ENCODE data around the gene NEURL4. TPM values are rescaled to one million over a fixed set of nuclear protein-coding genes. Genes with fewer than 3 reads are reported as not detected.

The NEURL4 gene
- total and polyA plus RNA-seq, 2 experiments from 2014 or later, result 6.3 to 42.3 TPM

DNA sequence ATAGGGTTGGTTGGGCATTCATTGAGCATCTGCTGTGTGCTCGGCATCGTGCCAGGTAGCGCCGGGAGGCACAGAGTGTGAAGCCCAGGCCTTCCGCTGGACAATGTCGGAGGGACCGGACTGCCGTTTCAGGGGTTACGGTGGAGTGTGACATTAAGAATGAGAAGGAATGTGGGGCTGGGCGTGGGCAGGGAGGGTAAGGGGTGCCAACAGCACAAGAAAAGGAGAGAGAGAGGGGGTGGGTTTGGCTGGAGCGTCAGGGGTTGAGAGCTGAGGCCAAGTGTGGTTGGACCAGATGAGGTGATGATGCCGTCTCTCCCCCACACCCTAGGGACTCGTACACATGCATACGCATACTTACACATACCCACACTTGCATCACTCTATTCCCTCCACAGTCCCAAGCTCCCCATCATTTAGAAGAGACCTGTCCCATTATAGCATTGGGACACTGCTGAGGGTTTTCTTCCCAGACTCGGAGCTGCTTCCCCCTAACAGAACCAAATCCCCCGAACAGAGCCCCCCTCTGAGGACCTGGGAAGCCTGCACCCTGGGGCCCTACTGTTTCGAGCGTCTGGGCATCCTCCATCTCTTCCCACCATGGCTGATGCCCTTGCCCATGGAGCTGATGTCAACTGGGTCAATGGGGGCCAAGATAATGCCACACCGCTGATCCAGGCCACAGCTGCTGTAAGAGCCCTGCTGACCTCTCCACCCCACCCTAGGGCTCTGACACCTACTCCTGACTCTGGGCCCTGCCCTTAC lies 19.5 kb upstream of the NEURL4 start:
- DNase-seq (ENCODE audit: low spot score) (no peak), ATAC-seq (no peak)
- no peaks in the 10 kb centered on the region for H3K27me3 ChIP-seq (ENCODE audit: insufficient read depth)
- H3K4me1 ChIP-seq (ENCODE audit: insufficient read depth), result peaks cover 15% of the 10 kb centered on the region
- TF ChIP-seq CREB1 (CRISPR knock-in tag; IDR thresholded peaks at IDR 0.05; ENCODE audit: low read depth), result no peak
- TF ChIP-seq, protein P1, sequence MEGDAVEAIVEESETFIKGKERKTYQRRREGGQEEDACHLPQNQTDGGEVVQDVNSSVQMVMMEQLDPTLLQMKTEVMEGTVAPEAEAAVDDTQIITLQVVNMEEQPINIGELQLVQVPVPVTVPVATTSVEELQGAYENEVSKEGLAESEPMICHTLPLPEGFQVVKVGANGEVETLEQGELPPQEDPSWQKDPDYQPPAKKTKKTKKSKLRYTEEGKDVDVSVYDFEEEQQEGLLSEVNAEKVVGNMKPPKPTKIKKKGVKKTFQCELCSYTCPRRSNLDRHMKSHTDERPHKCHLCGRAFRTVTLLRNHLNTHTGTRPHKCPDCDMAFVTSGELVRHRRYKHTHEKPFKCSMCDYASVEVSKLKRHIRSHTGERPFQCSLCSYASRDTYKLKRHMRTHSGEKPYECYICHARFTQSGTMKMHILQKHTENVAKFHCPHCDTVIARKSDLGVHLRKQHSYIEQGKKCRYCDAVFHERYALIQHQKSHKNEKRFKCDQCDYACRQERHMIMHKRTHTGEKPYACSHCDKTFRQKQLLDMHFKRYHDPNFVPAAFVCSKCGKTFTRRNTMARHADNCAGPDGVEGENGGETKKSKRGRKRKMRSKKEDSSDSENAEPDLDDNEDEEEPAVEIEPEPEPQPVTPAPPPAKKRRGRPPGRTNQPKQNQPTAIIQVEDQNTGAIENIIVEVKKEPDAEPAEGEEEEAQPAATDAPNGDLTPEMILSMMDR (conservative IDR thresholded peaks at IDR 0.05; ENCODE audit: low read depth in 2 of 2), result no peak
- no peak for TF ChIP-seq EZH2phosphoT487 (IDR thresholded peaks at IDR 0.05; ENCODE audit: unreplicated experiment)
- Mint-ChIP-seq H3K4me3 (no peak overlapping the region; the same call in 2 of the 3 replicates), H3K27ac (no peak overlapping the region), H3K9me3 (no peaks in the 10 kb centered on the region), H3K36me3 (ENCODE audit: low read depth) (peaks cover 7% of the 10 kb centered on the region; the same call in 1 of the 3 replicates), H3K4me1 (peaks cover 25% of the 10 kb centered on the region), H3K27me3 (ENCODE audit: insufficient read depth, low read depth, poor library complexity) (peaks cover 38% of the 10 kb centered on the region)
- no peaks in the 10 kb centered on the region for H3K9me2 ChIP-seq (ENCODE audit: insufficient read depth)
- H3K79me2 ChIP-seq (replicated peaks; ENCODE audit: insufficient read depth), result no peaks in the 10 kb centered on the region
- H2AFZ ChIP-seq, result no peak overlapping the region
- no peak overlapping the region for H3K27ac ChIP-seq (ENCODE audit: low read depth)
- H3K36me3 ChIP-seq (ENCODE audit: insufficient read depth), result no peaks in the 10 kb centered on the region
- H4K20me1 ChIP-seq (replicated peaks; ENCODE audit: insufficient read depth), result 0 out of 2 replicates have a peak, but pooled peaks cover 3% of the 10 kb centered on the region
- peaks cover 22% of the 10 kb centered on the region; the same call in 1 of the 2 replicates for H3F3A ChIP-seq (replicated peaks; ENCODE audit: low read depth)
- H3K4me3 ChIP-seq, result no peak overlapping the region
- peak overlapping the region; percentile 69; the same call in 1 of the 2 replicates for H3K4me2 ChIP-seq

DNA sequence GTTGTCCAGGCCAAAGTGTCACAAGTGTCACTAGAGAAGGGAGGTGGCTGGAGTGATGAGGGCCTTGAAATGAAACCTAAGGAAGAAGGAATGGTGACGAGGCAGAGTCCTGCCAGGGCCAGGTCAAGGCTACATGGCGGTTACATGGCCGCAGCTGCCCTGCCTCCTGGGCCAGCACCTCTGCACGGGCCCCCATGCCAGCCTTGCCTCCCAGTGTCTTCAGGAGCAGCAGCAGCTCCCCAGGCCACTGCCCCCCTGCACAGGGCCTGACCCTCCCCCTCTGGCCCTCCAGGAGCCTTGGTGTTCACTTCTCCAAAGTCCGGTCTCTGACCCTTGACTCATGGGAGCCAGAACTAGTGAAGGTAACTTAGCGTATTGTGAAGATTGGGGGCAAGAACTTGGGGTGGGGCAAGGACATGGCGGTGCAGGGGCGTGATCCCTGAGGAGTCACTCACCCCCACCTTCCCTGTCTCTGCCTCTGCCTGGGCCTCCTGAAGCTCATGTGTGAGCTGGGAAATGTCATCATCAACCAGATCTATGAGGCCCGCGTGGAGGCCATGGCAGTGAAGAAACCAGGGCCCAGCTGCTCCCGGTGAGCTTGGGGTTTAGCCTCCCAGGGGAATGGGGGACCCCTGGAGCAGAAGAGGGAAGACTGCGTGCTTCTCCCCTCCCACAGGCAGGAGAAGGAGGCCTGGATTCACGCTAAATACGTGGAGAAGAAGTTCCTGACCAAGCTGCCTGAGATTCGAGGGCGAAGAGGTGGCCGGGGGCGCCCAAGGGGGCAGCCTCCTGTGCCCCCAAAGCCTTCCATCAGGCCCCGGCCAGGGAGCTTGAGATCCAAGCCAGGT lies 18.7 kb upstream of the NEURL4 start:
- Mint-ChIP-seq H3K4me3 (no peak overlapping the region), H3K27ac (peak overlapping the region; percentile 33; the same call in 1 of the 2 replicates), H3K27me3 (ENCODE audit: insufficient read depth, low read depth, poor library complexity) (peaks cover 35% of the 10 kb centered on the region), H3K4me1 (peaks cover 22% of the 10 kb centered on the region), H3K9me3 (no peaks in the 10 kb centered on the region), H3K36me3 (ENCODE audit: low read depth) (peaks cover 7% of the 10 kb centered on the region; the same call in 2 of the 3 replicates)
- no peak for DNase-seq (ENCODE audit: low spot score)
- Histone ChIP-seq H3K4me2 (no peak overlapping the region), H3K4me3 (no peak overlapping the region), H3K36me3 (ENCODE audit: insufficient read depth) (no peaks in the 10 kb centered on the region), H3F3A (replicated peaks; ENCODE audit: low read depth) (peaks cover 22% of the 10 kb centered on the region; the same call in 1 of the 2 replicates), H4K20me1 (replicated peaks; ENCODE audit: insufficient read depth) (0 out of 2 replicates have a peak, but pooled peaks cover 3% of the 10 kb centered on the region), H2AFZ (no peak overlapping the region), H3K4me1 (ENCODE audit: insufficient read depth) (peaks cover 11% of the 10 kb centered on the region), H3K27ac (ENCODE audit: low read depth) (no peak overlapping the region), H3K9me2 (ENCODE audit: insufficient read depth) (no peaks in the 10 kb centered on the region), H3K79me2 (replicated peaks; ENCODE audit: insufficient read depth) (no peaks in the 10 kb centered on the region), H3K27me3 (ENCODE audit: insufficient read depth) (no peaks in the 10 kb centered on the region)
- ATAC-seq, result no peak
- TF ChIP-seq, protein P2, sequence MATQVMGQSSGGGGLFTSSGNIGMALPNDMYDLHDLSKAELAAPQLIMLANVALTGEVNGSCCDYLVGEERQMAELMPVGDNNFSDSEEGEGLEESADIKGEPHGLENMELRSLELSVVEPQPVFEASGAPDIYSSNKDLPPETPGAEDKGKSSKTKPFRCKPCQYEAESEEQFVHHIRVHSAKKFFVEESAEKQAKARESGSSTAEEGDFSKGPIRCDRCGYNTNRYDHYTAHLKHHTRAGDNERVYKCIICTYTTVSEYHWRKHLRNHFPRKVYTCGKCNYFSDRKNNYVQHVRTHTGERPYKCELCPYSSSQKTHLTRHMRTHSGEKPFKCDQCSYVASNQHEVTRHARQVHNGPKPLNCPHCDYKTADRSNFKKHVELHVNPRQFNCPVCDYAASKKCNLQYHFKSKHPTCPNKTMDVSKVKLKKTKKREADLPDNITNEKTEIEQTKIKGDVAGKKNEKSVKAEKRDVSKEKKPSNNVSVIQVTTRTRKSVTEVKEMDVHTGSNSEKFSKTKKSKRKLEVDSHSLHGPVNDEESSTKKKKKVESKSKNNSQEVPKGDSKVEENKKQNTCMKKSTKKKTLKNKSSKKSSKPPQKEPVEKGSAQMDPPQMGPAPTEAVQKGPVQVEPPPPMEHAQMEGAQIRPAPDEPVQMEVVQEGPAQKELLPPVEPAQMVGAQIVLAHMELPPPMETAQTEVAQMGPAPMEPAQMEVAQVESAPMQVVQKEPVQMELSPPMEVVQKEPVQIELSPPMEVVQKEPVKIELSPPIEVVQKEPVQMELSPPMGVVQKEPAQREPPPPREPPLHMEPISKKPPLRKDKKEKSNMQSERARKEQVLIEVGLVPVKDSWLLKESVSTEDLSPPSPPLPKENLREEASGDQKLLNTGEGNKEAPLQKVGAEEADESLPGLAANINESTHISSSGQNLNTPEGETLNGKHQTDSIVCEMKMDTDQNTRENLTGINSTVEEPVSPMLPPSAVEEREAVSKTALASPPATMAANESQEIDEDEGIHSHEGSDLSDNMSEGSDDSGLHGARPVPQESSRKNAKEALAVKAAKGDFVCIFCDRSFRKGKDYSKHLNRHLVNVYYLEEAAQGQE (IDR thresholded peaks at IDR 0.05; ENCODE audit: unreplicated experiment), result no peak
- TF ChIP-seq, protein P3, sequence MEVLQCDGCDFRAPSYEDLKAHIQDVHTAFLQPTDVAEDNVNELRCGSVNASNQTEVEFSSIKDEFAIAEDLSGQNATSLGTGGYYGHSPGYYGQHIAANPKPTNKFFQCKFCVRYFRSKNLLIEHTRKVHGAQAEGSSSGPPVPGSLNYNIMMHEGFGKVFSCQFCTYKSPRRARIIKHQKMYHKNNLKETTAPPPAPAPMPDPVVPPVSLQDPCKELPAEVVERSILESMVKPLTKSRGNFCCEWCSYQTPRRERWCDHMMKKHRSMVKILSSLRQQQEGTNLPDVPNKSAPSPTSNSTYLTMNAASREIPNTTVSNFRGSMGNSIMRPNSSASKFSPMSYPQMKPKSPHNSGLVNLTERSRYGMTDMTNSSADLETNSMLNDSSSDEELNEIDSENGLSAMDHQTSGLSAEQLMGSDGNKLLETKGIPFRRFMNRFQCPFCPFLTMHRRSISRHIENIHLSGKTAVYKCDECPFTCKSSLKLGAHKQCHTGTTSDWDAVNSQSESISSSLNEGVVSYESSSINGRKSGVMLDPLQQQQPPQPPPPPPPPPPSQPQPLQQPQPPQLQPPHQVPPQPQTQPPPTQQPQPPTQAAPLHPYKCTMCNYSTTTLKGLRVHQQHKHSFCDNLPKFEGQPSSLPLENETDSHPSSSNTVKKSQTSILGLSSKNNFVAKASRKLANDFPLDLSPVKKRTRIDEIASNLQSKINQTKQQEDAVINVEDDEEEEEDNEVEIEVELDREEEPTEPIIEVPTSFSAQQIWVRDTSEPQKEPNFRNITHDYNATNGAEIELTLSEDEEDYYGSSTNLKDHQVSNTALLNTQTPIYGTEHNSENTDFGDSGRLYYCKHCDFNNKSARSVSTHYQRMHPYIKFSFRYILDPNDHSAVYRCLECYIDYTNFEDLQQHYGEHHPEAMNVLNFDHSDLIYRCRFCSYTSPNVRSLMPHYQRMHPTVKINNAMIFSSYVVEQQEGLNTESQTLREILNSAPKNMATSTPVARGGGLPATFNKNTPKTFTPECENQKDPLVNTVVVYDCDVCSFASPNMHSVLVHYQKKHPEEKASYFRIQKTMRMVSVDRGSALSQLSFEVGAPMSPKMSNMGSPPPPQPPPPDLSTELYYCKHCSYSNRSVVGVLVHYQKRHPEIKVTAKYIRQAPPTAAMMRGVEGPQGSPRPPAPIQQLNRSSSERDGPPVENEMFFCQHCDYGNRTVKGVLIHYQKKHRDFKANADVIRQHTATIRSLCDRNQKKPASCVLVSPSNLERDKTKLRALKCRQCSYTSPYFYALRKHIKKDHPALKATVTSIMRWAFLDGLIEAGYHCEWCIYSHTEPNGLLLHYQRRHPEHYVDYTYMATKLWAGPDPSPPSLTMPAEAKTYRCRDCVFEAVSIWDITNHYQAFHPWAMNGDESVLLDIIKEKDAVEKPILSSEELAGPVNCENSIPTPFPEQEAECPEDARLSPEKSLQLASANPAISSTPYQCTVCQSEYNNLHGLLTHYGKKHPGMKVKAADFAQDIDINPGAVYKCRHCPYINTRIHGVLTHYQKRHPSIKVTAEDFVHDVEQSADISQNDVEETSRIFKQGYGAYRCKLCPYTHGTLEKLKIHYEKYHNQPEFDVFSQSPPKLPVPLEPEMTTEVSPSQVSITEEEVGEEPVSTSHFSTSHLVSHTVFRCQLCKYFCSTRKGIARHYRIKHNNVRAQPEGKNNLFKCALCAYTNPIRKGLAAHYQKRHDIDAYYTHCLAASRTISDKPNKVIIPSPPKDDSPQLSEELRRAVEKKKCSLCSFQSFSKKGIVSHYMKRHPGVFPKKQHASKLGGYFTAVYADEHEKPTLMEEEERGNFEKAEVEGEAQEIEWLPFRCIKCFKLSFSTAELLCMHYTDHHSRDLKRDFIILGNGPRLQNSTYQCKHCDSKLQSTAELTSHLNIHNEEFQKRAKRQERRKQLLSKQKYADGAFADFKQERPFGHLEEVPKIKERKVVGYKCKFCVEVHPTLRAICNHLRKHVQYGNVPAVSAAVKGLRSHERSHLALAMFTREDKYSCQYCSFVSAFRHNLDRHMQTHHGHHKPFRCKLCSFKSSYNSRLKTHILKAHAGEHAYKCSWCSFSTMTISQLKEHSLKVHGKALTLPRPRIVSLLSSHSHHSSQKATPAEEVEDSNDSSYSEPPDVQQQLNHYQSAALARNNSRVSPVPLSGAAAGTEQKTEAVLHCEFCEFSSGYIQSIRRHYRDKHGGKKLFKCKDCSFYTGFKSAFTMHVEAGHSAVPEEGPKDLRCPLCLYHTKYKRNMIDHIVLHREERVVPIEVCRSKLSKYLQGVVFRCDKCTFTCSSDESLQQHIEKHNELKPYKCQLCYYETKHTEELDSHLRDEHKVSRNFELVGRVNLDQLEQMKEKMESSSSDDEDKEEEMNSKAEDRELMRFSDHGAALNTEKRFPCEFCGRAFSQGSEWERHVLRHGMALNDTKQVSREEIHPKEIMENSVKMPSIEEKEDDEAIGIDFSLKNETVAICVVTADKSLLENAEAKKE (CRISPR knock-in tag; IDR thresholded peaks at IDR 0.05), result no peak
- no peak for TF ChIP-seq STAT1 (IDR thresholded peaks at IDR 0.05; ENCODE audit: unreplicated experiment)

Measured in GM23338 (cell line).